ENCODE results near the gene CMIP.

The CMIP gene

GRCh38 chr16:81634380-81635062, 189.9 kb downstream of the CMIP start:
- Histone ChIP-seq H4K91ac (ENCODE audit: low read depth, low read length) (no peak overlapping the region), H2BK12ac (ENCODE audit: low read length) (no peak overlapping the region), H3K79me1 (ENCODE audit: low read length) (peaks cover 12% of the 10 kb centered on the region), H3K23ac (ENCODE audit: low read length) (no peak overlapping the region), H3K9me3 (ENCODE audit: insufficient read depth, low read depth, low read length) (no peaks in the 10 kb centered on the region), H3K4me1 (ENCODE audit: control insufficient read depth in 1 of 2, insufficient read depth in 2 of 2, low read length in 2 of 2) (peaks cover 30 to 34% of the 10 kb centered on the region in 2 experiments), H3K9ac (ENCODE audit: low read length) (no peak overlapping the region), H4K8ac (ENCODE audit: low read depth, low read length) (no peak overlapping the region), H3K36me3 (ENCODE audit: control insufficient read depth in 1 of 2, insufficient read depth in 2 of 2, low read length in 2 of 2) (peaks cover 5 to 7% of the 10 kb centered on the region in 2 experiments), H3K4me2 (ENCODE audit: low read length) (no peak overlapping the region), H3K27ac (ENCODE audit: low read depth, low read length) (no peak overlapping the region), H3K27me3 (ENCODE audit: insufficient read depth, low read length) (no peaks in the 10 kb centered on the region), H3K14ac (ENCODE audit: low read length) (no peak overlapping the region), H3K4ac (ENCODE audit: low read depth, low read length) (peak overlapping the region; percentile 15), H2AK5ac (ENCODE audit: low read length) (no peak overlapping the region), H2BK120ac (ENCODE audit: insufficient read depth, low read length, poor library complexity) (no peak overlapping the region), H2AFZ (ENCODE audit: insufficient read depth, low read length, poor library complexity) (no peak overlapping the region), H3K18ac (ENCODE audit: low read length) (no peak overlapping the region), H3K79me2 (ENCODE audit: control insufficient read depth, insufficient read depth, low read length, poor library complexity) (peaks cover 13% of the 10 kb centered on the region), H2BK5ac (ENCODE audit: low read depth, low read length, poor library complexity) (no peak overlapping the region), H3K4me3 (ENCODE audit: low read depth, low read length) (no peak overlapping the region), H4K12ac (ENCODE audit: low read depth, low read length) (no peak overlapping the region)
- WGBS (ENCODE audit: extremely low coverage, insufficient coverage, insufficient read length): no CpG with 5 or more reads among the region's 13 CpGs
- no peak for DNase-seq

GRCh38 chr16:81635063-81635937, 190.7 kb downstream of the CMIP start:
- H3K79me2 ChIP-seq (ENCODE audit: control insufficient read depth, insufficient read depth, low read length, poor library complexity): peaks cover 15% of the 10 kb centered on the region
- H3K36me3 ChIP-seq (ENCODE audit: control insufficient read depth in 1 of 2, insufficient read depth in 2 of 2, low read length in 2 of 2): peaks cover 5 to 6% of the 10 kb centered on the region in 2 experiments
- H3K4me2 ChIP-seq (ENCODE audit: low read length): no peak overlapping the region
- H4K8ac ChIP-seq (ENCODE audit: low read depth, low read length): no peak overlapping the region
- WGBS (ENCODE audit: extremely low coverage, insufficient coverage, insufficient read length): no CpG with 5 or more reads among the region's 15 CpGs
- peaks cover 38 to 41% of the 10 kb centered on the region in 2 experiments for H3K4me1 ChIP-seq (ENCODE audit: control insufficient read depth in 1 of 2, insufficient read depth in 2 of 2, low read length in 2 of 2)
- no peak overlapping the region for H2BK120ac ChIP-seq (ENCODE audit: insufficient read depth, low read length, poor library complexity)
- H3K4ac ChIP-seq (ENCODE audit: low read depth, low read length): no peak overlapping the region
- H4K91ac ChIP-seq (ENCODE audit: low read depth, low read length): no peak overlapping the region
- H3K27me3 ChIP-seq (ENCODE audit: insufficient read depth, low read length): no peaks in the 10 kb centered on the region
- no peak overlapping the region for H3K9ac ChIP-seq (ENCODE audit: low read length)
- peaks cover 16% of the 10 kb centered on the region for H3K79me1 ChIP-seq (ENCODE audit: low read length)
- no peak overlapping the region for H2BK5ac ChIP-seq (ENCODE audit: low read depth, low read length, poor library complexity)
- H2AFZ ChIP-seq (ENCODE audit: insufficient read depth, low read length, poor library complexity): no peak overlapping the region
- no peak overlapping the region for H3K23ac ChIP-seq (ENCODE audit: low read length)
- no peak overlapping the region for H3K27ac ChIP-seq (ENCODE audit: low read depth, low read length)
- no peak overlapping the region for H3K14ac ChIP-seq (ENCODE audit: low read length)
- no peaks in the 10 kb centered on the region for H3K9me3 ChIP-seq (ENCODE audit: insufficient read depth, low read depth, low read length)
- no peak overlapping the region for H2AK5ac ChIP-seq (ENCODE audit: low read length)
- H3K4me3 ChIP-seq (ENCODE audit: low read depth, low read length): no peak overlapping the region
- H3K18ac ChIP-seq (ENCODE audit: low read length): no peak overlapping the region
- no peak for DNase-seq
- no peak overlapping the region for H4K12ac ChIP-seq (ENCODE audit: low read depth, low read length)
- no peak overlapping the region for H2BK12ac ChIP-seq (ENCODE audit: low read length)

- peak in 1 of 2 donors; percentile 70 for DNase-seq
- Histone ChIP-seq H2AK5ac (ENCODE audit: low read length) (no peak overlapping the region), H3K36me3 (ENCODE audit: control insufficient read depth in 1 of 2, insufficient read depth in 2 of 2, low read length in 2 of 2) (peaks cover 8 to 10% of the 10 kb centered on the region in 2 experiments), H3K4me2 (ENCODE audit: low read length) (no peak overlapping the region), H2BK12ac (ENCODE audit: low read length) (no peak overlapping the region), H3K9me3 (ENCODE audit: insufficient read depth, low read depth, low read length) (no peaks in the 10 kb centered on the region), H3K79me1 (ENCODE audit: low read length) (peaks cover 16% of the 10 kb centered on the region), H3K9ac (ENCODE audit: low read length) (no peak overlapping the region), H3K14ac (ENCODE audit: low read length) (no peak overlapping the region), H3K4me1 (ENCODE audit: control insufficient read depth in 1 of 2, insufficient read depth in 2 of 2, low read length in 2 of 2) (peaks cover 48 to 52% of the 10 kb centered on the region in 2 experiments), H2BK5ac (ENCODE audit: low read depth, low read length, poor library complexity) (no peak overlapping the region), H3K23ac (ENCODE audit: low read length) (no peak overlapping the region), H2BK120ac (ENCODE audit: insufficient read depth, low read length, poor library complexity) (no peak overlapping the region), H3K18ac (ENCODE audit: low read length) (no peak overlapping the region), H3K4me3 (ENCODE audit: low read depth, low read length) (no peak overlapping the region), H4K12ac (ENCODE audit: low read depth, low read length) (no peak overlapping the region), H3K27ac (ENCODE audit: low read depth, low read length) (no peak overlapping the region), H3K79me2 (ENCODE audit: control insufficient read depth, insufficient read depth, low read length, poor library complexity) (peaks cover 15% of the 10 kb centered on the region), H4K8ac (ENCODE audit: low read depth, low read length) (no peak overlapping the region), H2AFZ (ENCODE audit: insufficient read depth, low read length, poor library complexity) (no peak overlapping the region), H4K91ac (ENCODE audit: low read depth, low read length) (no peak overlapping the region), H3K27me3 (ENCODE audit: insufficient read depth, low read length) (no peaks in the 10 kb centered on the region), H3K4ac (ENCODE audit: low read depth, low read length) (no peak overlapping the region)
- WGBS (ENCODE audit: extremely low coverage, insufficient coverage, insufficient read length): no CpG with 5 or more reads among the region's 16 CpGs
Measured at GRCh38 chr16:81636298-81636993, 191.8 kb downstream of the CMIP start.

Measured in trophoblast cell (in vitro differentiated cells and primary cell).